Breast epithelium (tissue), 3 donors: Measurements from ENCODE around the gene DTWD1.

ENCODE experiments used
- POLR2A ChIP-seq: fragments of 450-650 bp; IDR thresholded peaks from one replicate; pipeline ENCODE4 v1.6.1; 2016; ENCODE audit warnings: antibody characterized with exemption, mild to moderate bottlenecking, moderate library complexity
- POLR2AphosphoS5 ChIP-seq, 3 donors: sonication (generic); formaldehyde crosslinking; IDR thresholded peaks; one replicate each; pipeline ENCODE4 v1.6.1; 2017; ENCODE audit warnings: antibody characterized with exemption in 3 of 3
- TF ChIP-seq, protein P1 (sequence below), 3 donors: fragments of 450-650 bp; IDR thresholded peaks; one replicate each; pipeline ENCODE4 v1.5.1; 2016 to 2017; ENCODE audit warnings: antibody characterized with exemption in 3 of 3, mild to moderate bottlenecking in 3 of 3, moderate library complexity in 3 of 3

GRCh38 chr15:49573421-49573820, 47.4 kb upstream of the DTWD1 start:
- TF ChIP-seq, protein P1, sequence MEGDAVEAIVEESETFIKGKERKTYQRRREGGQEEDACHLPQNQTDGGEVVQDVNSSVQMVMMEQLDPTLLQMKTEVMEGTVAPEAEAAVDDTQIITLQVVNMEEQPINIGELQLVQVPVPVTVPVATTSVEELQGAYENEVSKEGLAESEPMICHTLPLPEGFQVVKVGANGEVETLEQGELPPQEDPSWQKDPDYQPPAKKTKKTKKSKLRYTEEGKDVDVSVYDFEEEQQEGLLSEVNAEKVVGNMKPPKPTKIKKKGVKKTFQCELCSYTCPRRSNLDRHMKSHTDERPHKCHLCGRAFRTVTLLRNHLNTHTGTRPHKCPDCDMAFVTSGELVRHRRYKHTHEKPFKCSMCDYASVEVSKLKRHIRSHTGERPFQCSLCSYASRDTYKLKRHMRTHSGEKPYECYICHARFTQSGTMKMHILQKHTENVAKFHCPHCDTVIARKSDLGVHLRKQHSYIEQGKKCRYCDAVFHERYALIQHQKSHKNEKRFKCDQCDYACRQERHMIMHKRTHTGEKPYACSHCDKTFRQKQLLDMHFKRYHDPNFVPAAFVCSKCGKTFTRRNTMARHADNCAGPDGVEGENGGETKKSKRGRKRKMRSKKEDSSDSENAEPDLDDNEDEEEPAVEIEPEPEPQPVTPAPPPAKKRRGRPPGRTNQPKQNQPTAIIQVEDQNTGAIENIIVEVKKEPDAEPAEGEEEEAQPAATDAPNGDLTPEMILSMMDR (IDR thresholded peaks at IDR 0.05), result no peak
- TF ChIP-seq POLR2AphosphoS5 (IDR thresholded peaks at IDR 0.05), result no peak
- TF ChIP-seq POLR2A, result no peak
